Body of pancreas (tissue), 4 donors: ENCODE measurements around the gene ST6GAL1. TPM values are rescaled to one million over a fixed set of nuclear protein-coding genes. Genes with fewer than 3 reads are reported as not detected.
"Not testable (repeated sequence)": the region's sequence is repeated elsewhere in the genome, so short reads cannot be mapped to it uniquely, and the experiment has no call there.

ENCODE experiments used
- ATAC-seq: fragments of 150-250 bp; one replicate; pipeline ENCODE4 v1.9.1; 2016
- DNase-seq, 4 donors: peaks; one replicate each; pipeline ENCODE4 v3.0.0-alpha.2; 2019
- H3K27ac ChIP-seq, 4 donors: fragments of 200-600 bp; sonication (generic); 1 replicate in 3 of 4; 2 replicates in 1 of 4; pipeline versions ENCODE4 v1.5.1 to v1.6.1; 2016 to 2019; ENCODE audit warnings: mild to moderate bottlenecking in 1 of 4, mixed read lengths in 1 of 4, moderate library complexity in 1 of 4
- H3K27me3 ChIP-seq, 2 donors: fragments of 200-600 bp; sonication (generic); one replicate each; pipeline ENCODE4 v1.6.0; 2016; ENCODE audit warnings: mild to moderate bottlenecking in 1 of 2
- H3K36me3 ChIP-seq, 2 donors: fragments of 200-600 bp; sonication (generic); replicated peaks in 1 of 2; 2 replicates each; pipeline ENCODE4 v1.5.1; 2016; ENCODE audit warnings: low read depth in 2 of 2; ENCODE audit not compliant: insufficient read depth in 1 of 2
- H3K4me1 ChIP-seq: fragments of 200-600 bp; sonication (generic); one replicate; pipeline ENCODE4 v1.6.0; 2016
- H3K4me3 ChIP-seq, 2 donors: fragments of 200-600 bp; sonication (generic); 1 replicate in 1 of 2; 2 replicates in 1 of 2; pipeline ENCODE4 v1.5.1; 2016 to 2019
- H3K9me3 ChIP-seq, 3 donors: fragments of 200-600 bp; sonication (generic); 1 replicate in 2 of 3; 2 replicates in 1 of 3; pipeline ENCODE4 v1.5.1; 2016
- CTCF ChIP-seq, 7 experiments: fragments of 450-650 bp in 4 of 7; fragments of 200-600 bp in 3 of 7; sonication (generic) in 3 of 7; IDR thresholded peaks; one replicate each; pipeline ENCODE4 v1.5.1; 2016 to 2019; ENCODE audit warnings: antibody characterized with exemption in 7 of 7
- POLR2A ChIP-seq, 3 donors: fragments of 450-650 bp; IDR thresholded peaks; one replicate each; pipeline ENCODE4 v1.6.1; 2016; ENCODE audit warnings: antibody characterized with exemption in 3 of 3, mild to moderate bottlenecking in 2 of 3
- WGBS, 2 donors: methylation state at CpG; one replicate each; pipeline ENCODE4 v1.1.5; 2017; 5-methylcytosine and 5-hydroxymethylcytosine counted together
- intact Hi-C: fragments of 100-400 bp; cut with DNase I; formaldehyde crosslinking; loops from one replicate; pipeline ENCODE4 v1.15.1; 2023
- total RNA-seq, 2 donors: library from RNA; depleted of rRNA; stranded (reverse); fragments of >200 nt; gene quantifications; one replicate each; pipeline ENCODE4 v1.1.0, GENCODE V29; 2016

Gene ST6GAL1
- total RNA-seq, 2 donors from 2014 or later: 10.2 to 12.2 TPM

- WGBS, 2 donors: 86 to 88% methylated on average over 6 of the region's 6 CpGs
- ATAC-seq (no peak), DNase-seq (no peak)
- TF ChIP-seq POLR2A (IDR thresholded peaks at IDR 0.05): no peak
- TF ChIP-seq CTCF (IDR thresholded peaks at IDR 0.05): no peak
- Histone ChIP-seq H3K9me3 (no peaks in the 10 kb centered on the region), H3K27me3 (no peaks in the 10 kb centered on the region), H3K4me1 (no peaks in the 10 kb centered on the region), H3K27ac (no peak overlapping the region), H3K4me3 (no peak overlapping the region), H3K36me3 (no peaks in the 10 kb centered on the region)
- intact Hi-C loops: no loop called here
Measured at GRCh38 chr3:187021748-187022402, 91.5 kb downstream of the ST6GAL1 start.

GRCh38 chr3:187022403-187023029 is 92.2 kb downstream of the ST6GAL1 start:
- H3K9me3 ChIP-seq: no peaks in the 10 kb centered on the region
- no peak overlapping the region for H3K27ac ChIP-seq
- H3K27me3 ChIP-seq: no peaks in the 10 kb centered on the region
- 74 to 93% methylated on average over 3 of the region's 3 CpGs for WGBS, 2 donors
- TF ChIP-seq POLR2A (IDR thresholded peaks at IDR 0.05) (no peak), CTCF (IDR thresholded peaks at IDR 0.05) (no peak)
- no peak overlapping the region for H3K4me3 ChIP-seq
- H3K4me1 ChIP-seq: no peaks in the 10 kb centered on the region
- H3K36me3 ChIP-seq: no peaks in the 10 kb centered on the region
- ATAC-seq (no peak), DNase-seq (no peak)
- intact Hi-C loops: no loop called here

- H3K27me3 ChIP-seq, DNase-seq, ATAC-seq, H3K4me1 ChIP-seq, H3K4me3 ChIP-seq, H3K9me3 ChIP-seq, intact Hi-C loops, H3K27ac ChIP-seq, H3K36me3 ChIP-seq: not testable (repeated sequence)
- WGBS, 2 donors: 77 to 97% methylated on average over 2 of the region's 2 CpGs
Measured at GRCh38 chr3:187023340-187023739, 93.0 kb downstream of the ST6GAL1 start.

- H3K9me3 ChIP-seq: no peaks in the 10 kb centered on the region
- WGBS, 2 donors: 62 to 67% methylated on average over 10 of the region's 10 CpGs
- no peak overlapping the region for H3K4me3 ChIP-seq
- no peak for TF ChIP-seq POLR2A (IDR thresholded peaks at IDR 0.05)
- H3K36me3 ChIP-seq: no peaks in the 10 kb centered on the region
- intact Hi-C loops: no loop called here
- no peak overlapping the region for H3K27ac ChIP-seq
- no peak for ATAC-seq
- H3K4me1 ChIP-seq: no peaks in the 10 kb centered on the region
- no peaks in the 10 kb centered on the region for H3K27me3 ChIP-seq
- no peak for DNase-seq
Measured at GRCh38 chr3:187024536-187025226, 94.4 kb downstream of the ST6GAL1 start.

- intact Hi-C loops: no loop called here
- H3K27ac ChIP-seq: no peak overlapping the region
- no peaks in the 10 kb centered on the region for H3K9me3 ChIP-seq
- no peaks in the 10 kb centered on the region for H3K27me3 ChIP-seq
- no peaks in the 10 kb centered on the region for H3K4me1 ChIP-seq
- H3K4me3 ChIP-seq: no peak overlapping the region
- ATAC-seq (no peak), DNase-seq (no peak)
- TF ChIP-seq POLR2A (IDR thresholded peaks at IDR 0.05): no peak
- TF ChIP-seq CTCF (IDR thresholded peaks at IDR 0.05): no peak
- H3K36me3 ChIP-seq: no peaks in the 10 kb centered on the region
- WGBS, 2 donors: 63 to 71% methylated on average over 6 of the region's 6 CpGs
Measured at GRCh38 chr3:187025254-187025655, 94.9 kb downstream of the ST6GAL1 start.
